ENCODE results near the gene CMIP.

Gene CMIP

DNA sequence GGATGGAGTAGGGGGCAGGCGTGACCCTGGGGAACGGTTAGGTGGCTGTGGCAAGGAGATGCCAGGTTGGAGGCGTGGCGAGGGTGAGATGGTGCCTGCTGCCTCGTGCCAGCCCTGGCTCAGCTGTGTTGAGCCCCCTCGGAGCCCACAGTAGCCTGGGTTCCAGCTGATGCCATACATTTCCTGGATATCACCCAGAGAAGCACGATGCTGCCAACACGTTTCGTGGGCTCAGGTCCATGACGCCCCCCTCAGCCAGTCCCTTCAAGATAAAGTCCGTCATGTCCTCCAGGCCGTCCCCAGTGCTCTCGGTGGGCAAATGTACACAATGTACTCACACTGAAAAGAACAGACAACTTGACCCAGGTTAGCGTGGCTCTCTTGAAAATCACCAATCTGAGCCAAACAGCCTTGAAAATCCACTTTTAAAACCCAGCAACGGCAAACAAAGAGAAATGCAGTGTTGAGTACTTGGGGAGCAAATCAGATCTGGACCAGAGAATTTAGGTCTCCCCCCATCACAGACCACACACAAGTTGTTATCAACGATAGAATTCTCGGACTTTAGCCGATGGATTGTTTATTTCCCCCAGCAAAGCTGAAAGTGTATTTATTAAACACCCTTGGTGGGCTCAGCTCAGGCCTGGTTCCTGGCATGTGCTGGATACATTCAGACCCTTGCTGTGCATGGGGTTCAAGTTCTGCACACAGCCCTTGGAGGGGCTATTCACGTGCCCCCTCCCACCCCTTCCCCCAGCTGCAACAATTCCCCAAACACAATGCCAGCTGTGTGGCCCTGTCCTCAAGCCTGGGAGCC lies 231.7 kb downstream of the CMIP start:
- Histone ChIP-seq H3K4me3 (ENCODE audit: low read depth, low read length) (no peak overlapping the region), H3K23ac (ENCODE audit: low read length) (no peak overlapping the region), H3K9ac (ENCODE audit: low read length) (no peak overlapping the region), H4K91ac (ENCODE audit: low read depth, low read length) (no peak overlapping the region), H4K8ac (ENCODE audit: low read depth, low read length) (no peak overlapping the region), H3K27ac (ENCODE audit: low read depth, low read length) (no peak overlapping the region), H2AK5ac (ENCODE audit: low read length) (no peak overlapping the region), H3K9me3 (ENCODE audit: insufficient read depth, low read depth, low read length) (peaks cover 5% of the 10 kb centered on the region), H3K36me3 (ENCODE audit: control insufficient read depth in 1 of 2, insufficient read depth in 2 of 2, low read length in 2 of 2) (peaks cover 79 to 86% of the 10 kb centered on the region in 2 experiments), H2AFZ (ENCODE audit: insufficient read depth, low read length, poor library complexity) (no peak overlapping the region), H2BK5ac (ENCODE audit: low read depth, low read length, poor library complexity) (no peak overlapping the region), H2BK120ac (ENCODE audit: insufficient read depth, low read length, poor library complexity) (no peak overlapping the region), H3K4me2 (ENCODE audit: low read length) (no peak overlapping the region), H3K4me1 (ENCODE audit: control insufficient read depth in 1 of 2, insufficient read depth in 2 of 2, low read length in 2 of 2) (no peaks in the 10 kb centered on the region), H4K12ac (ENCODE audit: low read depth, low read length) (no peak overlapping the region), H3K18ac (ENCODE audit: low read length) (no peak overlapping the region), H3K79me2 (ENCODE audit: control insufficient read depth, insufficient read depth, low read length, poor library complexity) (no peaks in the 10 kb centered on the region), H3K4ac (ENCODE audit: low read depth, low read length) (no peak overlapping the region), H3K27me3 (ENCODE audit: insufficient read depth, low read length) (no peaks in the 10 kb centered on the region), H3K14ac (ENCODE audit: low read length) (no peak overlapping the region), H2BK12ac (ENCODE audit: low read length) (no peak overlapping the region), H3K79me1 (ENCODE audit: low read length) (no peaks in the 10 kb centered on the region)
- DNase-seq: no peak
- no CpG with 5 or more reads among the region's 19 CpGs for whole genome bisulfite sequencing (ENCODE audit: extremely low coverage, insufficient coverage, insufficient read length)

DNA sequence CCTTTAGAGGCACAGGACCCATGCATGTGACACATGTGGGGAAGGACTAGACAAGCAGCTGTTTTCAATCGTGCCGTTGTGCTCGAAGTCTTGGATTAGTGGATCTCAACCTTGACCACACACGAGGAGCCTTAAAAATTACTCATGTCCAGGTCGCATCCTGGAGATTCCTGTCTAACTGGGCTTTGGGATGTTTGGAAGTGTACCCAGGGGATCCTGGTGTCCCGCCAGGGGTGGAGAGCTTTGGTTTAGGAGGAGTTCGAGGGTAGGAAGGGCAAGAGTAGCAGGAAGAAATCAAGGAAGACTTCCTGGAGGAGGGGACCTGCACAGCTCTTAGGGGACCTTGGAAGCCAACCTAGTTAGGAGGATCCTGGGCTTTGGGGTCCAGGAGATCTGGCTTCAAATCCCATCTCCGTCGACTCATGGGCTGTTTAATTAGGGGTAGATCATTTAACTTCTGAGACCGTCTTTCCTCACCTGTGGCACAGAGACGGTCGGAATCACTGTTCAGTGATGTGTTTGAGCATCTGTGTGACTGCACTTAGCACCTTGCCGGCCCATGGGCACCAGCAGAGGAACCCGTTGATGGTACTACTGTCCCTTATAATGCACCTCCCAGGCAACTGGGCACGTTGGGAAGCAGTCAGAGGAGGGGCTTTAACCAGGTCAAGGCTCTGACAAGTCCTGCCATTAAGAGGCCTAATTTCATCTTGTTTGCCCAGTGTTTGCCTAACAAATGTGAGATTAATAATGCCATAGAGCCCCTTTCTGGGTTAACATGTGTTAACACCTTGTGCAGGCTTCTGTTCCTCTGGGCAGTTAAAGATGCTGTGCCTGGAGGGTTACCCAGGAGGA lies 232.5 kb downstream of the CMIP start:
- no peak overlapping the region for H3K9ac ChIP-seq (ENCODE audit: low read length)
- H3K14ac ChIP-seq (ENCODE audit: low read length): no peak overlapping the region
- H3K36me3 ChIP-seq (ENCODE audit: control insufficient read depth in 1 of 2, insufficient read depth in 2 of 2, low read length in 2 of 2): peaks cover 76 to 81% of the 10 kb centered on the region in 2 experiments
- H3K4me3 ChIP-seq (ENCODE audit: low read depth, low read length): no peak overlapping the region
- no peaks in the 10 kb centered on the region for H3K79me1 ChIP-seq (ENCODE audit: low read length)
- no peak overlapping the region for H2BK12ac ChIP-seq (ENCODE audit: low read length)
- no peak overlapping the region for H4K91ac ChIP-seq (ENCODE audit: low read depth, low read length)
- H4K12ac ChIP-seq (ENCODE audit: low read depth, low read length): no peak overlapping the region
- no peak overlapping the region for H2AFZ ChIP-seq (ENCODE audit: insufficient read depth, low read length, poor library complexity)
- H3K4ac ChIP-seq (ENCODE audit: low read depth, low read length): no peak overlapping the region
- H3K4me1 ChIP-seq (ENCODE audit: control insufficient read depth in 1 of 2, insufficient read depth in 2 of 2, low read length in 2 of 2): no peaks in the 10 kb centered on the region
- no peak overlapping the region for H4K8ac ChIP-seq (ENCODE audit: low read depth, low read length)
- no peaks in the 10 kb centered on the region for H3K27me3 ChIP-seq (ENCODE audit: insufficient read depth, low read length)
- no peak for DNase-seq
- no peak overlapping the region for H3K4me2 ChIP-seq (ENCODE audit: low read length)
- no CpG with 5 or more reads among the region's 15 CpGs for WGBS (ENCODE audit: extremely low coverage, insufficient coverage, insufficient read length)
- H2BK120ac ChIP-seq (ENCODE audit: insufficient read depth, low read length, poor library complexity): no peak overlapping the region
- no peak overlapping the region for H2BK5ac ChIP-seq (ENCODE audit: low read depth, low read length, poor library complexity)
- H2AK5ac ChIP-seq (ENCODE audit: low read length): no peak overlapping the region
- H3K27ac ChIP-seq (ENCODE audit: low read depth, low read length): no peak overlapping the region
- no peak overlapping the region for H3K23ac ChIP-seq (ENCODE audit: low read length)
- H3K9me3 ChIP-seq (ENCODE audit: insufficient read depth, low read depth, low read length): peaks cover 5% of the 10 kb centered on the region
- H3K79me2 ChIP-seq (ENCODE audit: control insufficient read depth, insufficient read depth, low read length, poor library complexity): no peaks in the 10 kb centered on the region
- no peak overlapping the region for H3K18ac ChIP-seq (ENCODE audit: low read length)

DNA sequence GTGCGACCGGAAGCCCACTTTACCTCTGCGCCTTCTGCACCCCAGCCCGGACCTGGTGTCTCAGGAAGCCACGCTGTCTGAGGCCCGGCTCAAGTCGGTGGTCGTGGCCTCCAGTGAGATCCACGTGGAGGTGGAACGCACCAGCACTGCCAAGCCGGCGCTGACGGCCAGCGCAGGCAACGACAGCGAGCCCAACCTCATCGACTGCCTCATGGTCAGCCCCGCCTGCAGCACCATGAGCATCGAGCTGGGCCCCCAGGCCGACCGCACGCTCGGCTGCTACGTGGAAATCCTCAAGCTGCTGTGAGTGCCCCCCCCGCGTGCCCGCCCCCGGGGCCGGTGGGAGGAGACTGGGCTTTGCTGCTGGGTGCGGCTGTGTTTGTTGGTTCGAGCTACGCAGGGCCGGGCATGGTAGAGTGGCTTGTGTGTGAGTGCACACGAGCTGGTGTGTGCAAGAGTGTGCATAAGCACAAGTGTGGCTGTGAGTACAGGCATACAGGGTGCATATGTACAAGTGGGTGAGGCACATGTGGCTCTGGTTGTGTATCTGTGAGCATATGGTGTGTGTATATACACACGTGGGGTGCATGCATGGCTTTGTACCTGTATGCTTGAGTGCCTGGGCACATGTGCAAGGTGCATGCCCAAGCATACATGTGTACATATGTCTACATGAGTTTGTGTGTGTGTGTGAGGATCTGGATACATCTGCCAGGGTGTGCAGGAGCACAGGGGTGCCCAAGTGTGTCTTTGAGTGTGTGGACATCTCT lies 233.9 kb downstream of the CMIP start:
- no CpG with 5 or more reads among the region's 35 CpGs for WGBS (ENCODE audit: extremely low coverage, insufficient coverage, insufficient read length)
- no peak overlapping the region for H2AK5ac ChIP-seq (ENCODE audit: low read length)
- no peak overlapping the region for H4K91ac ChIP-seq (ENCODE audit: low read depth, low read length)
- no peak overlapping the region for H2BK12ac ChIP-seq (ENCODE audit: low read length)
- DNase-seq: no peak
- H3K36me3 ChIP-seq (ENCODE audit: control insufficient read depth in 1 of 2, insufficient read depth in 2 of 2, low read length in 2 of 2): peaks cover 70 to 71% of the 10 kb centered on the region in 2 experiments
- no peak overlapping the region for H3K9ac ChIP-seq (ENCODE audit: low read length)
- H3K14ac ChIP-seq (ENCODE audit: low read length): no peak overlapping the region
- H3K79me1 ChIP-seq (ENCODE audit: low read length): no peaks in the 10 kb centered on the region
- peaks cover 5% of the 10 kb centered on the region for H3K9me3 ChIP-seq (ENCODE audit: insufficient read depth, low read depth, low read length)
- no peak overlapping the region for H3K4ac ChIP-seq (ENCODE audit: low read depth, low read length)
- no peak overlapping the region for H2BK120ac ChIP-seq (ENCODE audit: insufficient read depth, low read length, poor library complexity)
- H3K27ac ChIP-seq (ENCODE audit: low read depth, low read length): no peak overlapping the region
- no peak overlapping the region for H2BK5ac ChIP-seq (ENCODE audit: low read depth, low read length, poor library complexity)
- H3K4me2 ChIP-seq (ENCODE audit: low read length): no peak overlapping the region
- no peaks in the 10 kb centered on the region for H3K4me1 ChIP-seq (ENCODE audit: control insufficient read depth in 1 of 2, insufficient read depth in 2 of 2, low read length in 2 of 2)
- no peak overlapping the region for H3K4me3 ChIP-seq (ENCODE audit: low read depth, low read length)
- no peaks in the 10 kb centered on the region for H3K27me3 ChIP-seq (ENCODE audit: insufficient read depth, low read length)
- no peaks in the 10 kb centered on the region for H3K79me2 ChIP-seq (ENCODE audit: control insufficient read depth, insufficient read depth, low read length, poor library complexity)
- H3K23ac ChIP-seq (ENCODE audit: low read length): no peak overlapping the region
- peak overlapping the region; percentile 9 for H3K18ac ChIP-seq (ENCODE audit: low read length)
- no peak overlapping the region for H4K8ac ChIP-seq (ENCODE audit: low read depth, low read length)
- no peak overlapping the region for H2AFZ ChIP-seq (ENCODE audit: insufficient read depth, low read length, poor library complexity)
- no peak overlapping the region for H4K12ac ChIP-seq (ENCODE audit: low read depth, low read length)

DNA sequence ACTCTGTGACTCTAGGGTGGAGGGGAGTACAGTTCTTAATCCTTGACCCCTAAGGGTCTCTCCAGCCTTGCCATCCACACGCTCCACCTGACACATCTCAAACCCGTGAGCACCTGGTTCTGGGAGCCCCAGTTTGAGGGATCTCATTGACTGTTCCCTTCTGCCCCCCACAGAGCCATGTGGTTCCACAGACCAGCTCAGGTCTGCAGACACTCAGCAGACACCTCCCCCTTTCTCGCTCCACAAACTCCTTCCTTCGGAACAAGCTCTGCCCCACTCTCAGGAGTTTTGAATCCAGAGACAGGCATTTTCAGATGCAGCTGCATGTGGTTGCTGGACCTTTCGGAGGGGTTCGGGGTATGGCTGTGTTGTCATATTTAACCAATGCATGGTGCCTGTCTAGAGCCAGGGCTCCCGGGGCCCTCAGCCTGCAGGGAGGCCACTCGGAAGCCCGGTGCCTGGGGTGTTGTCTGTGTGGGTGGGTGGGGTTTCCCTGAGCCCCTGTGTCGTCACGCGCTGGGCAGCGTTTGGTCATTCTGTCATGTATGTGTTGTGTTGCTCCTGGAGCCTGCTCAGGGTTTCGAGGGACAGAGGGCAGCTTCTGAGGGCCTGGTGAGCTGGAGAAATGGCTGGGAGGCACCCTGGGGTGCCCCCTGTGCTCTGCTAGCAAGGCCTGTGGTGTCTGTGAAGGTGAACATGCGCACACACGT lies 235.3 kb downstream of the CMIP start:
- no peak overlapping the region for H2BK12ac ChIP-seq (ENCODE audit: low read length)
- WGBS (ENCODE audit: extremely low coverage, insufficient coverage, insufficient read length): no CpG with 5 or more reads among the region's 16 CpGs

More for the DNA sequence above, 235.3 kb downstream of the CMIP start:
- no peak overlapping the region for H3K14ac ChIP-seq (ENCODE audit: low read length)
- H3K79me2 ChIP-seq (ENCODE audit: control insufficient read depth, insufficient read depth, low read length, poor library complexity): peaks cover 2% of the 10 kb centered on the region
- H4K12ac ChIP-seq (ENCODE audit: low read depth, low read length): no peak overlapping the region
- no peak overlapping the region for H4K8ac ChIP-seq (ENCODE audit: low read depth, low read length)
- no peak overlapping the region for H3K18ac ChIP-seq (ENCODE audit: low read length)
- H3K4ac ChIP-seq (ENCODE audit: low read depth, low read length): no peak overlapping the region
- H3K79me1 ChIP-seq (ENCODE audit: low read length): no peaks in the 10 kb centered on the region
- peaks cover 66 to 72% of the 10 kb centered on the region in 2 experiments for H3K36me3 ChIP-seq (ENCODE audit: control insufficient read depth in 1 of 2, insufficient read depth in 2 of 2, low read length in 2 of 2)
- H2BK120ac ChIP-seq (ENCODE audit: insufficient read depth, low read length, poor library complexity): no peak overlapping the region
- H2BK5ac ChIP-seq (ENCODE audit: low read depth, low read length, poor library complexity): no peak overlapping the region
- no peak overlapping the region for H3K9ac ChIP-seq (ENCODE audit: low read length)
- H2AFZ ChIP-seq (ENCODE audit: insufficient read depth, low read length, poor library complexity): no peak overlapping the region
- no peaks in the 10 kb centered on the region for H3K4me1 ChIP-seq (ENCODE audit: control insufficient read depth in 1 of 2, insufficient read depth in 2 of 2, low read length in 2 of 2)
- H3K4me3 ChIP-seq (ENCODE audit: low read depth, low read length): no peak overlapping the region
- no peak overlapping the region for H4K91ac ChIP-seq (ENCODE audit: low read depth, low read length)
- H3K27me3 ChIP-seq (ENCODE audit: insufficient read depth, low read length): no peaks in the 10 kb centered on the region
- H3K23ac ChIP-seq (ENCODE audit: low read length): no peak overlapping the region
- H3K27ac ChIP-seq (ENCODE audit: low read depth, low read length): no peak overlapping the region
- peaks cover 5% of the 10 kb centered on the region for H3K9me3 ChIP-seq (ENCODE audit: insufficient read depth, low read depth, low read length)
- H3K4me2 ChIP-seq (ENCODE audit: low read length): no peak overlapping the region
- DNase-seq: no peak
- H2AK5ac ChIP-seq (ENCODE audit: low read length): no peak overlapping the region

Measured in trophoblast cell (in vitro differentiated cells and primary cell).